GM23338 (cell line): Measurements from ENCODE around the gene SNAPC2.

Source experiments
- CREB1 ChIP-seq: fragments of 250-450 bp; sonication (Bioruptor Pico); IDR thresholded peaks from 2 replicates; pipeline ENCODE4 v1.5.0; 2020; ENCODE audit warnings: low read depth, mild to moderate bottlenecking, moderate library complexity
- CTCF ChIP-seq, 2 experiments: fragments of 200-600 bp in 1 of 2; sonication (generic) in 1 of 2; conservative IDR thresholded peaks; 2 replicates each; pipeline versions ENCODE4 v1.5.1 to v1.6.1; 2016 to 2017; ENCODE audit warnings: antibody characterized with exemption in 2 of 2, low read depth in 2 of 2, mild to moderate bottlenecking in 2 of 2, moderate library complexity in 1 of 2
- ETS1 ChIP-seq: IDR thresholded peaks from 2 replicates; pipeline ENCODE4 v1.6.1; 2016; ENCODE audit warnings: antibody characterized with exemption
- EZH2phosphoT487 ChIP-seq: fragments of 200-600 bp; sonication (generic); IDR thresholded peaks from one replicate; pipeline ENCODE4 v1.8.1; 2018; ENCODE audit warnings: antibody characterized with exemption; ENCODE audit not compliant: unreplicated experiment
- JUNB ChIP-seq: IDR thresholded peaks from one replicate; pipeline ENCODE4 v1.6.1; 2016; ENCODE audit warnings: antibody characterized with exemption; ENCODE audit not compliant: unreplicated experiment
- POLR2AphosphoS5 ChIP-seq: IDR thresholded peaks from 2 replicates; pipeline ENCODE4 v1.6.1; 2016; ENCODE audit warnings: antibody characterized with exemption, low read depth

GRCh38 chr19:7877249-7877836 is 42.8 kb upstream of the SNAPC2 start:
- TF ChIP-seq POLR2AphosphoS5: no peak
- TF ChIP-seq CTCF (conservative IDR thresholded peaks at IDR 0.05; ENCODE audit: low read depth in 2 of 2): no peak
- no peak for TF ChIP-seq ETS1
- no peak for TF ChIP-seq JUNB
- no peak for TF ChIP-seq CREB1 (CRISPR knock-in tag)
- TF ChIP-seq EZH2phosphoT487: no peak
